G401.6 (cell line): Measurements from ENCODE around the gene COL6A5.
"Not testable (repeated sequence)": the region's sequence is repeated elsewhere in the genome, so short reads cannot be mapped to it uniquely, and the experiment has no call there.

Experiments used
- FAIRE-seq: peaks from 2 replicates; lab custom pipeline; 2012; peaks lifted over from hg19 to GRCh38; lab: Jason Lieb, UNC

Gene COL6A5

GRCh38 chr3:130389743-130390478 is 44.4 kb downstream of the COL6A5 start:
- FAIRE-seq = no peak

- no peak for FAIRE-seq
Measured at GRCh38 chr3:130392266-130392665, 46.8 kb downstream of the COL6A5 start.

GRCh38 chr3:130393594-130393993 is 48.1 kb downstream of the COL6A5 start:
- no peak for FAIRE-seq

GRCh38 chr3:130395331-130395730 is 49.9 kb downstream of the COL6A5 start:
- no peak for FAIRE-seq

- no peak for FAIRE-seq
Measured at GRCh38 chr3:130395916-130396315, 50.4 kb downstream of the COL6A5 start.

GRCh38 chr3:130404401-130404800 is 58.9 kb downstream of the COL6A5 start:
- FAIRE-seq = no peak

- no peak for FAIRE-seq
Measured at GRCh38 chr3:130405956-130406355, 60.5 kb downstream of the COL6A5 start.

GRCh38 chr3:130408253-130408652 is 62.8 kb downstream of the COL6A5 start:
- not testable (repeated sequence) for FAIRE-seq

- FAIRE-seq = no peak
Measured at GRCh38 chr3:130411320-130411719, 65.8 kb downstream of the COL6A5 start.

GRCh38 chr3:130412991-130413560 is 67.6 kb downstream of the COL6A5 start:
- FAIRE-seq = no peak

GRCh38 chr3:130414457-130414856 is 69.0 kb downstream of the COL6A5 start:
- no peak for FAIRE-seq

- FAIRE-seq = no peak
Measured at GRCh38 chr3:130420466-130420865, 75.0 kb downstream of the COL6A5 start.

- no peak for FAIRE-seq
Measured at GRCh38 chr3:130423064-130423463, 77.6 kb downstream of the COL6A5 start.

- no peak for FAIRE-seq
Measured at GRCh38 chr3:130424837-130425236, 79.4 kb downstream of the COL6A5 start.

GRCh38 chr3:130425484-130425883 is 80.0 kb downstream of the COL6A5 start:
- FAIRE-seq = no peak

GRCh38 chr3:130426206-130426605 is 80.7 kb downstream of the COL6A5 start:
- FAIRE-seq = no peak

- no peak for FAIRE-seq
Measured at GRCh38 chr3:130428871-130429712, 83.6 kb downstream of the COL6A5 start.

- FAIRE-seq = no peak
Measured at GRCh38 chr3:130429713-130430023, 84.2 kb downstream of the COL6A5 start.

- FAIRE-seq = no peak
Measured at GRCh38 chr3:130430266-130430665, 84.8 kb downstream of the COL6A5 start.

GRCh38 chr3:130432086-130432485 is 86.6 kb downstream of the COL6A5 start:
- FAIRE-seq = not testable (repeated sequence)

- FAIRE-seq = no peak
Measured at GRCh38 chr3:130433306-130433705, 87.8 kb downstream of the COL6A5 start.

- FAIRE-seq = no peak
Measured at GRCh38 chr3:130442284-130442683, 96.8 kb downstream of the COL6A5 start.

GRCh38 chr3:130446840-130447239 is 101.4 kb downstream of the COL6A5 start:
- not testable (repeated sequence) for FAIRE-seq
